Measurements from ENCODE around the gene RAB40B. TPM values are rescaled to one million over a fixed set of nuclear protein-coding genes. Genes with fewer than 3 reads are reported as not detected.

Gene RAB40B
- polyA plus RNA-seq, 1 of the 3 experiments (the other 2 are of a cell fraction): 20.7 TPM

DNA sequence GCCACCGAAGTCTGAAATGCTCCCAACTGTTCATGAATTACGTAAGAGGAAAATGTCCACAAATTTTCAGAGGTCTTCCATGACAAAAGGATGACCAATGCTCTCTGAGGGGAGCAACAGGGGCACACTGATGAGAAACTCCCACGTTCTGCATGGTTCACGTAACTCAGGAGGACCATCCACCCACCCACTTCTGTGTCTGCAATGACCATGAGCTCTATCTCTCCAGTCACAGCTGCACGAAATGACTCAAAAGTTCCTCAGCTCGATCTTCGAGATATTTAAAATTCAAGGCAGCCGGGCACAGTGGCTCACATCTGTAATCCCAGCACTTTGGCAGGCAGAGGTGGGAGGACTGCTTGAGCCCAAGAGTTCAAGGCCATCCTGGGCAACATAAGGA is 66.0 kb downstream of the RAB40B start:
- Histone ChIP-seq H3K4me2 (no peak overlapping the region), H3K4me1 (ENCODE audit: control insufficient read depth in 1 of 2, insufficient read depth in 2 of 2, low read depth in 1 of 2, low read length in 1 of 2) (no peaks in the 10 kb centered on the region), H4K20me1 (ENCODE audit: insufficient read depth) (peaks cover 60% of the 10 kb centered on the region), H3K27me3 (ENCODE audit: insufficient read depth) (no peaks in the 10 kb centered on the region), H3K9me3 (no peaks in the 10 kb centered on the region), H3F3A (replicated peaks; ENCODE audit: insufficient read depth) (peaks cover 5% of the 10 kb centered on the region), H3K36me3 (replicated peaks in 1 of 2; ENCODE audit: control insufficient read depth in 1 of 2, insufficient read depth in 2 of 2, low read length in 1 of 2) (peaks cover 27 to 55% of the 10 kb centered on the region in 2 experiments), H3K79me2 (ENCODE audit: insufficient read depth) (peaks cover 94% of the 10 kb centered on the region), H3K9ac (no peak overlapping the region), H3K27ac (ENCODE audit: low read depth in 2 of 2, low read length in 1 of 2) (no peak overlapping the region), H3K9me2 (no peaks in the 10 kb centered on the region), H3K4me3 (ENCODE audit: low read depth in 2 of 2, low read length in 1 of 2) (no peak overlapping the region), H2AFZ (ENCODE audit: low read depth) (no peak overlapping the region)
- ChIA-PET CTCF (interaction anchor here (0.6 to 1.4 kb wide), 2 partner anchors 36 to 143 kb away, joined by 3 read pairs; no protein-coding TSS in a partner anchor), POLR2A (interaction anchor here (0.6 kb wide), 1 partner anchor 205 kb away, joined by 5 read pairs; no protein-coding TSS in a partner anchor)
- 93% methylated on average over 8 of the region's 8 CpGs for WGBS (ENCODE audit: low lambda C conversion rate)
- no peak for DNase-seq
- TF ChIP-seq RFX5 (IDR thresholded peaks at IDR 0.05; ENCODE audit: low read length) (no peak), USF2 (IDR thresholded peaks at IDR 0.05; ENCODE audit: borderline replicate concordance, low read depth, low read length) (no peak), MAX (IDR thresholded peaks at IDR 0.05; ENCODE audit: low read depth) (no peak), POLR2AphosphoS5 (IDR thresholded peaks at IDR 0.05; ENCODE audit: low read depth, low read length) (no peak), SIN3A (IDR thresholded peaks at IDR 0.05; ENCODE audit: borderline replicate concordance, low read depth, low read length) (no peak), YY1 (IDR thresholded peaks at IDR 0.05; ENCODE audit: low read depth) (no peak), RCOR1 (IDR thresholded peaks at IDR 0.05; ENCODE audit: low read length) (no peak), MXI1 (IDR thresholded peaks at IDR 0.05; ENCODE audit: low read depth, low read length) (no peak), JUND (IDR thresholded peaks at IDR 0.05) (no peak), CTCF (IDR thresholded peaks at IDR 0.05) (no peak), FOXJ3 (CRISPR knock-in tag; IDR thresholded peaks at IDR 0.05) (no peak)
- TF ChIP-seq, protein P1, sequence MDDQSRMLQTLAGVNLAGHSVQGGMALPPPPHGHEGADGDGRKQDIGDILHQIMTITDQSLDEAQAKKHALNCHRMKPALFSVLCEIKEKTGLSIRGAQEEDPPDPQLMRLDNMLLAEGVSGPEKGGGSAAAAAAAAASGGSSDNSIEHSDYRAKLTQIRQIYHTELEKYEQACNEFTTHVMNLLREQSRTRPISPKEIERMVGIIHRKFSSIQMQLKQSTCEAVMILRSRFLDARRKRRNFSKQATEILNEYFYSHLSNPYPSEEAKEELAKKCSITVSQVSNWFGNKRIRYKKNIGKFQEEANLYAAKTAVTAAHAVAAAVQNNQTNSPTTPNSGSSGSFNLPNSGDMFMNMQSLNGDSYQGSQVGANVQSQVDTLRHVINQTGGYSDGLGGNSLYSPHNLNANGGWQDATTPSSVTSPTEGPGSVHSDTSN (IDR thresholded peaks at IDR 0.05): no peak

DNA sequence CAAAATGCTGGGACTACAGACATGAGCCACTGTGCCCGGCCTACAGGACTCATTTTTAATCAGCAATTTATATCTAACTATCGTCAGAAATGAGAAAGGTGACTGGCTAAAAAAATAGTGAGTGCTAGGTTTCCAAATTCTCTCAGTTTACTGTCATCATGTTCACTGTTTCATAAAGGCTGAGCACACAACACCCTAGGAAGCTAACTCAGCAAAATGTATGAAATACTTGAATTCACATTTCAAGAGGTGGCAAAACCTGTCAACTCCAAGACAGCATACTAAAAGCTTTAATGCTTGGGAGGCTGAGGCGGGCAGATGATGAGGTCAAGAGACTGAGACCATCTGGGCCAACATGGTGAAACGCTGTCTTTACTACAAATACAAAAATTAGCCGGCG is 67.0 kb downstream of the RAB40B start:
- H3K4me3 ChIP-seq (ENCODE audit: low read depth in 2 of 2, low read length in 1 of 2): no peak overlapping the region

More for the DNA sequence above, 67.0 kb downstream of the RAB40B start:
- H2AFZ ChIP-seq (ENCODE audit: low read depth): no peak overlapping the region
- H3K27me3 ChIP-seq (ENCODE audit: insufficient read depth): no peaks in the 10 kb centered on the region
- POLR2A ChIA-PET: no interaction called here
- H3K79me2 ChIP-seq (ENCODE audit: insufficient read depth): peaks cover 91% of the 10 kb centered on the region
- H3K27ac ChIP-seq (ENCODE audit: low read depth in 2 of 2, low read length in 1 of 2): no peak overlapping the region
- H3K4me2 ChIP-seq: no peak overlapping the region
- WGBS (ENCODE audit: low lambda C conversion rate): 67% methylated on average over 6 of the region's 6 CpGs
- peaks cover 34 to 55% of the 10 kb centered on the region in 2 experiments for H3K36me3 ChIP-seq (replicated peaks in 1 of 2; ENCODE audit: control insufficient read depth in 1 of 2, insufficient read depth in 2 of 2, low read length in 1 of 2)
- peaks cover 51% of the 10 kb centered on the region for H4K20me1 ChIP-seq (ENCODE audit: insufficient read depth)
- H3F3A ChIP-seq (replicated peaks; ENCODE audit: insufficient read depth): no peaks in the 10 kb centered on the region
- H3K9ac ChIP-seq: no peak overlapping the region
- DNase-seq: no peak
- H3K4me1 ChIP-seq (ENCODE audit: control insufficient read depth in 1 of 2, insufficient read depth in 2 of 2, low read depth in 1 of 2, low read length in 1 of 2): no peaks in the 10 kb centered on the region
- no peaks in the 10 kb centered on the region for H3K9me2 ChIP-seq
- H3K9me3 ChIP-seq: no peaks in the 10 kb centered on the region
- CTCF ChIA-PET: interaction anchor here (0.6 to 1.5 kb wide), 4 partner anchors 9 to 602 kb away, joined by 3 to 6 read pairs (median 3); no protein-coding TSS in a partner anchor
- TF ChIP-seq TEAD4 (IDR thresholded peaks at IDR 0.05; ENCODE audit: borderline replicate concordance, insufficient read depth): no peak
- no peak for TF ChIP-seq EP300 (IDR thresholded peaks at IDR 0.05; ENCODE audit: borderline replicate concordance in 1 of 2, low read depth in 1 of 2, low read length in 1 of 2)
- no peak for TF ChIP-seq RXRA (IDR thresholded peaks at IDR 0.05; ENCODE audit: borderline replicate concordance, low read depth)
- TF ChIP-seq RAD21 (IDR thresholded peaks at IDR 0.05; ENCODE audit: low read length): no peak
- no peak for TF ChIP-seq TAF1 (IDR thresholded peaks at IDR 0.05; ENCODE audit: borderline replicate concordance, low read depth, low read length)
- TF ChIP-seq GABPA (IDR thresholded peaks at IDR 0.05; ENCODE audit: low read depth): no peak
- TF ChIP-seq, protein P2, sequence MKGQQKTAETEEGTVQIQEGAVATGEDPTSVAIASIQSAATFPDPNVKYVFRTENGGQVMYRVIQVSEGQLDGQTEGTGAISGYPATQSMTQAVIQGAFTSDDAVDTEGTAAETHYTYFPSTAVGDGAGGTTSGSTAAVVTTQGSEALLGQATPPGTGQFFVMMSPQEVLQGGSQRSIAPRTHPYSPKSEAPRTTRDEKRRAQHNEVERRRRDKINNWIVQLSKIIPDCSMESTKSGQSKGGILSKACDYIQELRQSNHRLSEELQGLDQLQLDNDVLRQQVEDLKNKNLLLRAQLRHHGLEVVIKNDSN (IDR thresholded peaks at IDR 0.05; ENCODE audit: borderline replicate concordance, low read depth): no peak
- TF ChIP-seq CTCF (IDR thresholded peaks at IDR 0.05): no peak
- no peak for TF ChIP-seq RFX5 (IDR thresholded peaks at IDR 0.05; ENCODE audit: low read length)
- no peak for TF ChIP-seq CHD2 (IDR thresholded peaks at IDR 0.05; ENCODE audit: low read length, partially characterized antibody)
- no peak for TF ChIP-seq GATA2 (CRISPR knock-in tag; IDR thresholded peaks at IDR 0.05)
- TF ChIP-seq MXI1 (IDR thresholded peaks at IDR 0.05; ENCODE audit: low read depth, low read length): no peak
- TF ChIP-seq FOXJ3 (CRISPR knock-in tag; IDR thresholded peaks at IDR 0.05): no peak
- no peak for TF ChIP-seq POLR2AphosphoS5 (IDR thresholded peaks at IDR 0.05; ENCODE audit: low read depth, low read length)
